WI38 (cell line): ENCODE measurements around the gene CSNK1G2.

Source experiments
- H3K4me3 ChIP-seq: 2 replicates; pipeline ENCODE4 v1.5.1; 2011; ENCODE audit warnings: low read depth, mild to moderate bottlenecking, control low read depth, low read length
- TF ChIP-seq, protein P1 (sequence below): IDR thresholded peaks from 2 replicates; pipeline ENCODE4 v1.5.1; 2012; ENCODE audit warnings: low read depth, mild to moderate bottlenecking, control low read depth, low read length

Gene CSNK1G2

DNA sequence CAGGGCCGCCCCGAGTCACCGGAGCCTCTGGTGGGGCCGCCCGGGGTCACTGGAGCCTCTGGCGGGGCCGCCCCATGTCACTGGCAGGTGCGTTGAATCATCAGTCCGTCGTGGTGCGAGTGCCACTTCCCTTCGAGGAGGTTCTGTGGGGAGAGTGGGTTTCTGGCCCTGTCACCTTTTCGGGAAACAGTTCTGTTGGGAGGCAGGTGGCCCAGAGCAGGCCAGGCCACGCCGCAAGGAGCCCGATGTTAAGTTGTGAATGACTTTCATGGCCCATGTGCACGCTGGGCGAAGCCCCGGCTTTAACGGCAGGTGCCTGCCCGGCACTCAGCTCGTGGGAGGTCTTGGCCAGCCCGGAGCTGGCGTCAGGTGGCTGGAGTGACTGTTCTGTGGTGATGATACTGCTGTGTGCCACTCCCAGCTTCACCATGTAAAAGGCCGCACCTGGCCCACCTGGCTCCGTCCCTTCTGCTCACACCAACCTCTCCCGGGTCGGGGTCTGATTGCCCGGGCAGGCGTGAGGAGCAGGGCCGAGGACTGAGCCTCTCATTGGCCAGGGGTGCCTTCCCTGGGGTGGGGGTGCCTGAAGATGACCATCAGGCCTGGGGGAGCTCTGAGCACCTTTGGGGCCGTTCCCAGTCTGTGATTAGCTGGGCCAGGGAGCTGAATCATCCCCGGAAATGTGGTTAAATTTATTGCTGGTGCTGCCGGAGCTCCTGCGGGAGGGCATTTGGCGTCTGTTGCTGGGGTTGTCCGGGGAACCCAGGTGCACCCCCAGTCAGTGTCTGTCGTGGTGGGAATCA lies 29.2 kb downstream of the CSNK1G2 start:
- TF ChIP-seq, protein P1, sequence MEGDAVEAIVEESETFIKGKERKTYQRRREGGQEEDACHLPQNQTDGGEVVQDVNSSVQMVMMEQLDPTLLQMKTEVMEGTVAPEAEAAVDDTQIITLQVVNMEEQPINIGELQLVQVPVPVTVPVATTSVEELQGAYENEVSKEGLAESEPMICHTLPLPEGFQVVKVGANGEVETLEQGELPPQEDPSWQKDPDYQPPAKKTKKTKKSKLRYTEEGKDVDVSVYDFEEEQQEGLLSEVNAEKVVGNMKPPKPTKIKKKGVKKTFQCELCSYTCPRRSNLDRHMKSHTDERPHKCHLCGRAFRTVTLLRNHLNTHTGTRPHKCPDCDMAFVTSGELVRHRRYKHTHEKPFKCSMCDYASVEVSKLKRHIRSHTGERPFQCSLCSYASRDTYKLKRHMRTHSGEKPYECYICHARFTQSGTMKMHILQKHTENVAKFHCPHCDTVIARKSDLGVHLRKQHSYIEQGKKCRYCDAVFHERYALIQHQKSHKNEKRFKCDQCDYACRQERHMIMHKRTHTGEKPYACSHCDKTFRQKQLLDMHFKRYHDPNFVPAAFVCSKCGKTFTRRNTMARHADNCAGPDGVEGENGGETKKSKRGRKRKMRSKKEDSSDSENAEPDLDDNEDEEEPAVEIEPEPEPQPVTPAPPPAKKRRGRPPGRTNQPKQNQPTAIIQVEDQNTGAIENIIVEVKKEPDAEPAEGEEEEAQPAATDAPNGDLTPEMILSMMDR = no peak
- H3K4me3 ChIP-seq = no peak overlapping the region

DNA sequence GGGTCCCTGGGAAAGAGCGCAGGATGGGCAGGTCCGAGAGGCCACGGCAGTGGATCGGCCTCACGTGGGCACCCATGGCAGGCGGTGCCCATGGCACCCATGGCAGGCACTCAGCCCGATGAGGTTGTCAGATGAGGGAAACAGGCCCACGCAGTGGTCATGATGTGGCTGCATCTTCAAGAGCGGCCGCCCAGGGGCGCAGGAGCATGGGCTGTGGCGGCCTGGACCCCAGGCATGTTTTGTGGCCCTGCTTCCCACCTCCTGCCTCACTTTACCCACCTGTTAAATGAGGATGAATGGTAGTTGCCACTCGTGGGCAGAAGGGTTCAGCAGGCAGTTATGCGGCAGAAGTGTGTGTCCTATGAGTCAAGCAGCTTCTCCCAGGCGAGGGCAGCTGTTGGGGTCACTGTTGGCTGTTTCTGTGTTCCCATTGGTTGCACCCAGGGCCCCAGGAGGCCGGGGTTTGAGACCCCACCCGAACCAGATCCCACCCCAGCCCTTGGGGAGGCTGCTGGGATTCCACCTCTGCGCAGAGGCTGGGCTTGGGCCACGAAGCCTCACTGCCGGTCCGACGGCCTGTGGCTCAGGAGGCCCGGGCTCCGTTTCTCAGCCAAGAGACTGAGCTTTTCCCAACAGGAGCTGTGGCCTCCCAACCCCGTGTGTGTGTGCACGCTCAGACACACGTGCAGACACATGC lies 30.0 kb downstream of the CSNK1G2 start:
- TF ChIP-seq, protein P1 = no peak
- H3K4me3 ChIP-seq = no peak overlapping the region

DNA sequence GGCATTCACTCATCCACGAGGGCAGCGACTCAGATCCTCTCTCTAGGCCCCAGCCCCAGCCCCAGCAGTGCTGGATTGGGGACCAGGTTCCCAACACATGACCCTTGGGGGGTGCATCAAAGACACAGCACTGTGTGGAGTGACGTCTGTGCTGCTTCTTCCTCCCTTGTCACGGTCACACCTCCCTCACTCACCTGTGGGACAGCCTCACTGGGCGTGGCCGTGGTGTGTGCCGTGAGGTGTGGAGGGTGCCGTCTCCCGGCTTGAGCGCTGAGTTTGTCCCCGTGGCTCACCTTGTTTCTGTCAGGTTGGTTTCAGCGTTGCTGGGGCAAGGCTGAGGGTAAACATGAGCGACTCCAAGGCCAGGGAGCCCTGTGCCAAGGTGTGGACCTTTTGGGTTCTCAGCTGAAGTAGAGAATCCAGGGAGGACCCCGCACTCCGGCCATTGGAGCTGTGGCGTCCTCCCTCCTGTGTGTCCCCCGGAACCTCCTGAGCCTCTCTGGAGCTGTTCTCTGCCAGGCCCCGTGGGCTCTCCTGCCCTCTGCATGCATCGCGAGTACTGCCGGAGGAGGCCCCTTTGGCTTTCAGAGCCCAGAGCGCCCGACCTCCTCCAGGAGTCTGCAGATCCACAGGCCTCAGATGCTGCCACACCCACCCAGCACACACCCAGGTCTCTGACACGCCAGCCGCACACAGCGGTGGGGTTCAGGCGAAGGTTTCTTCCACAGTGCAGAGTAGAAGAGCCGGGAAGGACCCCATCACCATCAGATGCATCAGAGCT lies 33.6 kb downstream of the CSNK1G2 start:
- no peak overlapping the region for H3K4me3 ChIP-seq
- TF ChIP-seq, protein P1 = no peak

DNA sequence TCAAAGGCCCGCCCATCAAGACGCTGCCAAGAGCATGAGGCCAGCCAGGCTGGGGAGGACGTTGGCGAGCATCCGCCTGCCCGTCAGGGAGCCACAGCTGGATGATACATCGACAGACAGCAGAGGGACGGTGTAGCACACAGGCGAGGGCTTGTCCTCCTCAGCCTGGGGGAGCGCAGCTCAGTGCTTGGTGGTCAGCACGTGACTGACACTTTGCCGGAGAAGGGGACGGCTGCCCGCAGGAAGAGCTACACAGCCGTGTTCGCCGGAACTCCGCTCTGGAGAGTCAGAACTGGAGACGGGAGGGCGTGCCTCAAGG lies 34.1 kb downstream of the CSNK1G2 start:
- TF ChIP-seq, protein P1 = no peak
- no peak overlapping the region for H3K4me3 ChIP-seq

DNA sequence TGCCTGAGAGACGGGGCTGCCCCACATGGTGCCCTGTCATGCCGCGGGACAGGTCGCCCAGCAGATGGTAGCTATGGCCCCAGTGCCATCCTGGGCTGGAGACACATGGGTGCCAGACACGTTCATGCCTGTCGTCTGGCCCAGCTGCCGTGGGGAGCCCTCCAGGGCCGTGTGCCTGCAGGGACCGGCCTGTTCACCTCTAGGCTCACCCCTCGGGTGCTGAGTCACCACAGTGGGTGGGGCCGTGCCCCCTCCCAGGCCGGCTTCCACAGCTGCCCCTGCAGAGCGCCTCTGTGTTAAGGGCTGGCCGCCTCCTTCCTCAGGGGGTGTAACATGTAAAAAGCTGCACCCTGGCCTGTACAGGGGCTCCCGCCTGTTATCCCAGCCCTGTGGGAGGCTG lies 36.1 kb downstream of the CSNK1G2 start:
- TF ChIP-seq, protein P1 = no peak
- H3K4me3 ChIP-seq = no peak overlapping the region

DNA sequence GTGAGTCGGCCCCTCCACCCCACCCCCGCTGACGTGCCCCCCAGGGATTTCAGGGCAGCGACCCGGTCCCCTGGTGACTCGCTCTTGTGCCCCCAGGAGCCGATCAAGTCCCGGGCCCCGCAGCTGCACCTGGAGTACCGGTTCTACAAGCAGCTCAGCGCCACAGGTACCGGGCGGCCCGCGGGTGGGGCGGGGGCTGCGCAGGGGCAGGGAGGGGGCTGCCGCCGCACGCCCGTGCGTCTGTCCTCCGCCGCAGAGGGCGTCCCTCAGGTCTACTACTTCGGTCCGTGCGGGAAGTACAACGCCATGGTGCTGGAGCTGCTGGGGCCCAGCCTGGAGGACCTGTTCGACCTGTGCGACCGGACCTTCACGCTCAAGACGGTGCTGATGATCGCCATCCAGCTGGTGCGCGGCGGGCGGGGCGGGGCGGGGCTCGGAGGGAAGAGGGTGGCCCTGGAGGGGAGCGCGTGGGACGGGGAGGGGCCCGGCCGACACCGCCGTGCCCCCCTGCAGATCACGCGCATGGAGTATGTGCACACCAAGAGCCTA lies 37.4 kb downstream of the CSNK1G2 start:
- H3K4me3 ChIP-seq = no peak overlapping the region
- TF ChIP-seq, protein P1 = no peak
